Suprapubic skin (tissue), 4 donors: ENCODE data around the gene JMJD4.

Source experiments
- EP300 ChIP-seq: sonication (generic); formaldehyde crosslinking; IDR thresholded peaks from one replicate; pipeline ENCODE4 v1.6.1; 2017; ENCODE audit warnings: antibody characterized with exemption
- POLR2A ChIP-seq, 2 donors: fragments of 450-650 bp; IDR thresholded peaks; one replicate each; pipeline ENCODE4 v1.6.1; 2017; ENCODE audit warnings: antibody characterized with exemption in 2 of 2, mild to moderate bottlenecking in 2 of 2, moderate library complexity in 2 of 2
- POLR2AphosphoS5 ChIP-seq, 3 donors: sonication (generic); formaldehyde crosslinking; IDR thresholded peaks; one replicate each; pipeline ENCODE4 v1.6.1; 2017; ENCODE audit warnings: antibody characterized with exemption in 3 of 3
- TF ChIP-seq, protein P1 (sequence below), 2 donors: fragments of 200-600 bp in 1 of 2; fragments of 450-650 bp in 1 of 2; sonication (generic) in 1 of 2; IDR thresholded peaks; one replicate each; pipeline ENCODE4 v1.5.1; 2016 to 2019; ENCODE audit warnings: antibody characterized with exemption in 2 of 2, mild to moderate bottlenecking in 1 of 2, moderate library complexity in 1 of 2

- TF ChIP-seq EP300 (no peak), POLR2A (IDR thresholded peaks at IDR 0.05) (no peak), POLR2AphosphoS5 (IDR thresholded peaks at IDR 0.05) (no peak)
- TF ChIP-seq, protein P1, sequence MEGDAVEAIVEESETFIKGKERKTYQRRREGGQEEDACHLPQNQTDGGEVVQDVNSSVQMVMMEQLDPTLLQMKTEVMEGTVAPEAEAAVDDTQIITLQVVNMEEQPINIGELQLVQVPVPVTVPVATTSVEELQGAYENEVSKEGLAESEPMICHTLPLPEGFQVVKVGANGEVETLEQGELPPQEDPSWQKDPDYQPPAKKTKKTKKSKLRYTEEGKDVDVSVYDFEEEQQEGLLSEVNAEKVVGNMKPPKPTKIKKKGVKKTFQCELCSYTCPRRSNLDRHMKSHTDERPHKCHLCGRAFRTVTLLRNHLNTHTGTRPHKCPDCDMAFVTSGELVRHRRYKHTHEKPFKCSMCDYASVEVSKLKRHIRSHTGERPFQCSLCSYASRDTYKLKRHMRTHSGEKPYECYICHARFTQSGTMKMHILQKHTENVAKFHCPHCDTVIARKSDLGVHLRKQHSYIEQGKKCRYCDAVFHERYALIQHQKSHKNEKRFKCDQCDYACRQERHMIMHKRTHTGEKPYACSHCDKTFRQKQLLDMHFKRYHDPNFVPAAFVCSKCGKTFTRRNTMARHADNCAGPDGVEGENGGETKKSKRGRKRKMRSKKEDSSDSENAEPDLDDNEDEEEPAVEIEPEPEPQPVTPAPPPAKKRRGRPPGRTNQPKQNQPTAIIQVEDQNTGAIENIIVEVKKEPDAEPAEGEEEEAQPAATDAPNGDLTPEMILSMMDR (IDR thresholded peaks at IDR 0.05) = no peak
These were observed 7.9 kb upstream of the JMJD4 start for GRCh38 chr1:227742738-227743715.
